Eye (tissue), 1 donor: ENCODE results near the gene APOD.
A peak's percentile ranks its signal among the peaks of the same experiment; 100 is the strongest.

Experiments
- DNase-seq: peaks from one replicate; pipeline ENCODE4 v3.0.0-alpha.2; 2015

The APOD gene

GRCh38 chr3:195587406-195587805 lies 3.7 kb upstream of the APOD start:
- DNase-seq: no peak

- no peak for DNase-seq
These were observed 767 bp upstream of the APOD start for GRCh38 chr3:195584543-195584870.

GRCh38 chr3:195582947-195583346 lies 793 bp downstream of the APOD start:
- no peak for DNase-seq

- peak; percentile 66 for DNase-seq
These were observed 2.8 kb downstream of the APOD start for GRCh38 chr3:195580744-195581443.

GRCh38 chr3:195579281-195579680 lies 4.5 kb downstream of the APOD start:
- no peak for DNase-seq

- DNase-seq: no peak
These were observed 5.2 kb downstream of the APOD start for GRCh38 chr3:195578565-195578964.

GRCh38 chr3:195577645-195578177 lies 6.0 kb downstream of the APOD start:
- DNase-seq: no peak

- no peak for DNase-seq
These were observed 9.0 kb downstream of the APOD start for GRCh38 chr3:195574497-195575304.

- no peak for DNase-seq
These were observed 9.9 kb downstream of the APOD start for GRCh38 chr3:195573611-195574496.

GRCh38 chr3:195571361-195571760 lies 12.4 kb downstream of the APOD start:
- DNase-seq: no peak

GRCh38 chr3:195570912-195571311 lies 12.8 kb downstream of the APOD start:
- no peak for DNase-seq

- DNase-seq: no peak
These were observed 13.4 kb downstream of the APOD start for GRCh38 chr3:195570344-195570743.

- no peak for DNase-seq
These were observed 15.1 kb downstream of the APOD start for GRCh38 chr3:195568630-195569029.

GRCh38 chr3:195566797-195567196 lies 16.9 kb downstream of the APOD start:
- DNase-seq: no peak

GRCh38 chr3:195565716-195566115 lies 18.0 kb downstream of the APOD start:
- DNase-seq: no peak

- no peak for DNase-seq
These were observed 20.4 kb downstream of the APOD start for GRCh38 chr3:195563317-195563716.

- no peak for DNase-seq
These were observed 23.9 kb downstream of the APOD start for GRCh38 chr3:195559723-195560409.

- peak; percentile 48 for DNase-seq
These were observed 25.1 kb downstream of the APOD start for GRCh38 chr3:195558602-195559001.

- DNase-seq: no peak
These were observed 26.4 kb downstream of the APOD start for GRCh38 chr3:195557322-195557721.

- no peak for DNase-seq
These were observed 27.4 kb downstream of the APOD start for GRCh38 chr3:195556390-195556789.

- no peak for DNase-seq
These were observed 28.6 kb downstream of the APOD start for GRCh38 chr3:195555110-195555509.

GRCh38 chr3:195554458-195554857 lies 29.3 kb downstream of the APOD start:
- no peak for DNase-seq

GRCh38 chr3:195553268-195553667 lies 30.5 kb downstream of the APOD start:
- DNase-seq: no peak
